ENCODE measurements around the gene ZFP36.
"Not testable (repeated sequence)": the region's sequence is repeated elsewhere in the genome, so short reads cannot be mapped to it uniquely, and the experiment has no call there.

Gene ZFP36

GRCh38 chr19:39377373-39378362 is 29.0 kb upstream of the ZFP36 start:
- H3K36me3 ChIP-seq (replicated peaks): peaks cover 59% of the 10 kb centered on the region

GRCh38 chr19:39379366-39379765 is 27.3 kb upstream of the ZFP36 start:
- DNase-seq; H3K4me3 ChIP-seq (ENCODE audit: low read depth, low read length); H3K27ac ChIP-seq; H3K27me3 ChIP-seq (replicated peaks); in situ Hi-C loops (cut with HindIII; ENCODE audit: low pct_ligation_motif_present, low sequenced_read_pairs): not testable (repeated sequence)
- peaks cover 68% of the 10 kb centered on the region for H3K36me3 ChIP-seq (replicated peaks)

More at GRCh38 chr19:39377373-39378362, 29.0 kb upstream of the ZFP36 start:
- Histone ChIP-seq H3K27me3 (replicated peaks) (no peaks in the 10 kb centered on the region), H3K4me3 (ENCODE audit: low read depth, low read length) (no peak overlapping the region), H3K27ac (no peak overlapping the region)
- no peak for DNase-seq
- TF ChIP-seq CTCF (IDR thresholded peaks at IDR 0.05; ENCODE audit: low read depth, low read length, missing control alignments): no peak
- in situ Hi-C loops (cut with HindIII; ENCODE audit: low pct_ligation_motif_present, low sequenced_read_pairs): no loop called here

GRCh38 chr19:39379865-39380396 is 26.7 kb upstream of the ZFP36 start:
- TF ChIP-seq CTCF (IDR thresholded peaks at IDR 0.05; ENCODE audit: low read depth, low read length, missing control alignments): no peak
- in situ Hi-C loops (cut with HindIII; ENCODE audit: low pct_ligation_motif_present, low sequenced_read_pairs): no loop called here
- Histone ChIP-seq H3K36me3 (replicated peaks) (peaks cover 69% of the 10 kb centered on the region), H3K4me3 (ENCODE audit: low read depth, low read length) (no peak overlapping the region), H3K27ac (no peak overlapping the region), H3K27me3 (replicated peaks) (no peaks in the 10 kb centered on the region)
- DNase-seq: no peak

- DNase-seq: no peak
- no peaks in the 10 kb centered on the region for H3K27me3 ChIP-seq (replicated peaks)
- H3K27ac ChIP-seq: no peak overlapping the region
- in situ Hi-C loops (cut with HindIII; ENCODE audit: low pct_ligation_motif_present, low sequenced_read_pairs): no loop called here
- no peak for TF ChIP-seq CTCF (IDR thresholded peaks at IDR 0.05; ENCODE audit: low read depth, low read length, missing control alignments)
- H3K36me3 ChIP-seq (replicated peaks): peaks cover 70% of the 10 kb centered on the region
- no peak overlapping the region for H3K4me3 ChIP-seq (ENCODE audit: low read depth, low read length)
Measured at GRCh38 chr19:39380521-39381502, 25.8 kb upstream of the ZFP36 start.

- no peaks in the 10 kb centered on the region for H3K27me3 ChIP-seq (replicated peaks)
- in situ Hi-C loops (cut with HindIII; ENCODE audit: low pct_ligation_motif_present, low sequenced_read_pairs): no loop called here
- H3K4me3 ChIP-seq (ENCODE audit: low read depth, low read length): no peak overlapping the region
- DNase-seq: no peak
- no peak overlapping the region for H3K27ac ChIP-seq
- no peak for TF ChIP-seq CTCF (IDR thresholded peaks at IDR 0.05; ENCODE audit: low read depth, low read length, missing control alignments)
- H3K36me3 ChIP-seq (replicated peaks): peaks cover 70% of the 10 kb centered on the region
Measured at GRCh38 chr19:39381910-39382611, 24.6 kb upstream of the ZFP36 start.

Data from brain microvascular endothelial cell (primary cell).